ENCODE data around the gene ZMPSTE24.

DNA sequence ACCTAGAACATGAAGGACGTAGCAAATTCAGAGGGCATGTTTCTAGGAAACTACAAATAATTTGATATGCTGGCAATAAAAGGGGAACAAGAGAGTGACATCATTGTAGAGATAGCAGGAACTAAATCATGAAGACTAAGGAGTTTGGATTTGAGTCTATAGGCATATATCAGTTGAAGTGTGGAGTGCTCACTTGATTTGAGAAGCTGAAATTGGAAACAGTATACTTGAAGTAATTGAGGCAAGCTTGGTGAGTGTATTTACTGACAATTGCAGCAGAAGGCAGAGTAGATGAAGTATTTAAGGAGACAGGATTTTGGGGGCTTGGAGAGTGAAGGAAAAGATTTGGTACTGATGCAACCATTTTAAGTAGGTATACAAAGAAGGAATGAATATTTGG, 16.7 kb upstream of the ZMPSTE24 start:
- no peak for TF ChIP-seq CTCF (IDR thresholded peaks at IDR 0.05 in 2 of 3, conservative IDR thresholded peaks at IDR 0.05 in 1 of 3; ENCODE audit: control insufficient read depth in 2 of 3, extremely low read depth in 1 of 3, insufficient read depth in 1 of 3, low read depth in 3 of 3, low read length in 3 of 3)
- no peak for TF ChIP-seq PAX8 (IDR thresholded peaks at IDR 0.05)
- no peak for TF ChIP-seq NFXL1 (IDR thresholded peaks at IDR 0.05; ENCODE audit: borderline replicate concordance)
- TF ChIP-seq, protein P1, sequence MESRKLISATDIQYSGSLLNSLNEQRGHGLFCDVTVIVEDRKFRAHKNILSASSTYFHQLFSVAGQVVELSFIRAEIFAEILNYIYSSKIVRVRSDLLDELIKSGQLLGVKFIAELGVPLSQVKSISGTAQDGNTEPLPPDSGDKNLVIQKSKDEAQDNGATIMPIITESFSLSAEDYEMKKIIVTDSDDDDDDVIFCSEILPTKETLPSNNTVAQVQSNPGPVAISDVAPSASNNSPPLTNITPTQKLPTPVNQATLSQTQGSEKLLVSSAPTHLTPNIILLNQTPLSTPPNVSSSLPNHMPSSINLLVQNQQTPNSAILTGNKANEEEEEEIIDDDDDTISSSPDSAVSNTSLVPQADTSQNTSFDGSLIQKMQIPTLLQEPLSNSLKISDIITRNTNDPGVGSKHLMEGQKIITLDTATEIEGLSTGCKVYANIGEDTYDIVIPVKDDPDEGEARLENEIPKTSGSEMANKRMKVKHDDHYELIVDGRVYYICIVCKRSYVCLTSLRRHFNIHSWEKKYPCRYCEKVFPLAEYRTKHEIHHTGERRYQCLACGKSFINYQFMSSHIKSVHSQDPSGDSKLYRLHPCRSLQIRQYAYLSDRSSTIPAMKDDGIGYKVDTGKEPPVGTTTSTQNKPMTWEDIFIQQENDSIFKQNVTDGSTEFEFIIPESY (IDR thresholded peaks at IDR 0.05) = no peak
- TF ChIP-seq FOXM1 (IDR thresholded peaks at IDR 0.05; ENCODE audit: low read depth, low read length) = no peak
